LNCaP clone FGC (cell line): ENCODE data around the gene RAD52.

Source experiments
- DNase-seq: peaks from one replicate; pipeline ENCODE4 v3.0.0-alpha.2; 2011; ENCODE audit warnings: low read depth
- H3K4me3 ChIP-seq: 2 replicates; pipeline ENCODE4 v1.5.1; 2011; ENCODE audit warnings: mild to moderate bottlenecking, low read depth, low read length, control low read depth
- CTCF ChIP-seq: IDR thresholded peaks from 2 replicates; pipeline ENCODE4 v1.5.1; 2012; ENCODE audit warnings: mild to moderate bottlenecking; ENCODE audit not compliant: control insufficient read depth, insufficient read depth; ENCODE audit errors: extremely low read depth

Gene RAD52

DNA sequence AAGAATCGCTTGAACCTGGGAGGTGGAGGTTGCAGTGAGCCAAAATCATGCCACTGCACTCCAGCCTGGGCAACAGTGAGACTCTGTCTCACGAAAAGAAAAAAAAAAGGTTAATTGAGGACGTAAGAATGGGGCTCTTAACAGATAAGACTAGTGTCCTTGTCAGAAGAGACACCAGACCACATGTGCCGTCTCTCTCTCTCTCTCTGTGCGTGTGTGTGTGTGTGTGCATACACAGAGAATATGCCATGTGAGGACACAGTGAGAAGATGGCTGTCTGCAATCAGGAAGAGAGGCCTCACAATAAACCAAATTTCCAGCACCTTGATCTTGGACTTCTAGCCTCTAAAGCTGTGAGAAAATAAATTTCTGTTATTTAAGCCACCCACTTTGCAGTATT lies 29.9 kb upstream of the RAD52 start:
- TF ChIP-seq CTCF: no peak
- DNase-seq: no peak
- H3K4me3 ChIP-seq: no peak overlapping the region

GRCh38 chr12:977156-977555 lies 27.7 kb upstream of the RAD52 start:
- no peak for DNase-seq
- TF ChIP-seq CTCF: no peak
- H3K4me3 ChIP-seq: no peak overlapping the region

DNA sequence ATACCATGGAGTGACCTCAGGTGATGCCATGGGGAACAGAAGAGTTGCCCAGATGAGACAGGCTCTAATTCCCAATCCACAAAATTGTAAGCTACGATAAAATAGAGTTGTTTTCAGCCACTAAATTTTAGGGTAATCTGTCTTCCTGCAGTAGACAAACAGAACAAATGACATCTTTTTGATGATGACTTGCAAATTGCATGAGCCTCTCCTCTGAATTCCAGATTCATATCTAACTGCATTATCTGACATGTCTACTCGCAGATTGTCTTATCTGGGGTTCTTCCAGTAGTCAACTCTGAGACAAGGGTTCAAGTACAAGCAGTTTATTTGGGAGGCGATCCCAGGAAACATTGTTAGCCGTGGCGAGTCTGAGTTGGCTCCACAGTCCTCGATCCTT lies 27.1 kb upstream of the RAD52 start:
- H3K4me3 ChIP-seq: no peak overlapping the region
- no peak for DNase-seq
- TF ChIP-seq CTCF: no peak

- DNase-seq: no peak
- no peak for TF ChIP-seq CTCF
- H3K4me3 ChIP-seq: no peak overlapping the region
Measured at GRCh38 chr12:974271-974862, 24.9 kb upstream of the RAD52 start.

DNA sequence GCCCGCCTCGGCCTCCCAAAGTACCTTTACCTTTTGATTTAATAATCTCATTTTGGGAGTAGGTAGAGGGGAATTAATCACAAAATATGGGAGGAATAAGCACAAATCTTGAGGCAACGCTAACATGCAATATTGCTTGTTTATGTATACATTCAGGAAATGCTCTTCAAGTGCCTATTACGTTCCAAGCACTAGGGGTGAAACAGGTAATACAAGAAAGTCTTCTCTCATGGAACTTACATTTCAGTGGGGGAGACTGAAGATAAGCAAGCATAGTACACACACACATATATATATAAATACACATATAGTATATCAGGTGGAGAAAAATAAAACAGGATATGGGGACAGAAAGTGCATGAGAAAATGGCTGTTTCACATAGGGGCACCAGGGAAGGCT lies 22.5 kb upstream of the RAD52 start:
- no peak for DNase-seq
- H3K4me3 ChIP-seq: no peak overlapping the region
- no peak for TF ChIP-seq CTCF

- H3K4me3 ChIP-seq: no peak overlapping the region
- DNase-seq: no peak
- no peak for TF ChIP-seq CTCF
Measured at GRCh38 chr12:969821-970220, 20.3 kb upstream of the RAD52 start.

DNA sequence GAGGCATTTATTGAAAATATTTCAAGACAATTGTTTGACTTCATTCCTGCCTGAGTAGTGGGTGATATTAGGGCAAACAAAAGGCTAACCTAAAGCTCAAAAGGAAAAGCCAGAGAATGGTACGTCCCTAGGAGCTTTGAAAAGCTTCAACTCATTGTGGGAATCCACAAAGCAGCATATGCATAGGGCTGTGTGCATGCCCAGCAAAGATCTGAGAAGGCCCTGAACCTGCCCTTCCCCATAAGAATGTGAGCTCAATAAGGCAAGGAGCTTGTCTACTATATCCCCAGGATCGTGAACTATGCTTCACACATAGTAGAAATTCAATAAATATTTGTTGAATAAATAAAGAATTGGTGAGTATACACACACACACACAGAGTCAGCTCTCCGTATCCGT lies 19.1 kb upstream of the RAD52 start:
- no peak overlapping the region for H3K4me3 ChIP-seq
- DNase-seq: no peak
- TF ChIP-seq CTCF: no peak
